Mucosa of rectum (tissue), 2 donors: ENCODE data around the gene IRX5.

ENCODE experiments used
- H3K27ac ChIP-seq, 2 donors: one replicate each; pipeline ENCODE4 v1.7.0; 2013; ENCODE audit warnings: inconsistent platforms in 2 of 2, low read depth in 2 of 2, low read length in 2 of 2
- H3K27me3 ChIP-seq, 2 donors: one replicate each; pipeline ENCODE4 v1.7.0; 2013; ENCODE audit warnings: low read length in 2 of 2; ENCODE audit not compliant: control insufficient read depth in 2 of 2, insufficient read depth in 2 of 2
- H3K36me3 ChIP-seq, 2 donors: one replicate each; pipeline ENCODE4 v1.7.0; 2013; ENCODE audit warnings: low read length in 2 of 2; ENCODE audit not compliant: control insufficient read depth in 2 of 2, insufficient read depth in 2 of 2
- H3K4me1 ChIP-seq, 2 donors: one replicate each; pipeline ENCODE4 v1.7.0; 2013; ENCODE audit warnings: low read length in 2 of 2, mild to moderate bottlenecking in 1 of 2; ENCODE audit not compliant: control insufficient read depth in 2 of 2, insufficient read depth in 2 of 2
- H3K4me3 ChIP-seq, 2 donors: one replicate each; pipeline ENCODE4 v1.7.0; 2013; ENCODE audit warnings: low read length in 2 of 2
- H3K9ac ChIP-seq, 2 donors: one replicate each; pipeline ENCODE4 v1.7.0; 2013; ENCODE audit warnings: low read length in 2 of 2, low read depth in 1 of 2, mild to moderate bottlenecking in 1 of 2
- H3K9me3 ChIP-seq, 2 donors: one replicate each; pipeline ENCODE4 v1.7.0; 2013; ENCODE audit warnings: low read length in 2 of 2; ENCODE audit not compliant: control insufficient read depth in 2 of 2
- donor health status: healthy.
- donor health status: Normal muscosa, but diverticular disease.

Gene IRX5

GRCh38 chr16:54936201-54936978 lies 5.7 kb downstream of the IRX5 start:
- H3K9me3 ChIP-seq, result no peaks in the 10 kb centered on the region
- peaks cover 84 to 91% of the 10 kb centered on the region in 2 donors for H3K27me3 ChIP-seq
- peaks cover 8 to 11% of the 10 kb centered on the region in 2 donors for H3K4me1 ChIP-seq
- H3K4me3 ChIP-seq, result no peak overlapping the region
- no peak overlapping the region for H3K9ac ChIP-seq
- H3K27ac ChIP-seq, result no peak overlapping the region
- H3K36me3 ChIP-seq, result no peaks in the 10 kb centered on the region

- no peak overlapping the region for H3K9ac ChIP-seq
- no peaks in the 10 kb centered on the region for H3K9me3 ChIP-seq
- H3K4me3 ChIP-seq, result peak overlapping the region in 1 of 2 donors; percentile 31
- H3K36me3 ChIP-seq, result no peaks in the 10 kb centered on the region
- peaks cover 8 to 11% of the 10 kb centered on the region in 2 donors for H3K4me1 ChIP-seq
- peaks cover 77 to 85% of the 10 kb centered on the region in 2 donors for H3K27me3 ChIP-seq
- H3K27ac ChIP-seq, result no peak overlapping the region
Observed at GRCh38 chr16:54936979-54937670, 6.5 kb downstream of the IRX5 start.

- peaks cover 8 to 11% of the 10 kb centered on the region in 2 donors for H3K4me1 ChIP-seq
- peak overlapping the region in 1 of 2 donors; percentile 12 for H3K4me3 ChIP-seq
- peaks cover 73 to 79% of the 10 kb centered on the region in 2 donors for H3K27me3 ChIP-seq
- no peaks in the 10 kb centered on the region for H3K36me3 ChIP-seq
- no peak overlapping the region for H3K27ac ChIP-seq
- H3K9me3 ChIP-seq, result no peaks in the 10 kb centered on the region
- H3K9ac ChIP-seq, result no peak overlapping the region
Observed at GRCh38 chr16:54937671-54938211, 7.1 kb downstream of the IRX5 start.

GRCh38 chr16:54938212-54939028 lies 7.8 kb downstream of the IRX5 start:
- Histone ChIP-seq H3K36me3 (no peaks in the 10 kb centered on the region), H3K9ac (no peak overlapping the region), H3K4me1 (peaks cover 8 to 11% of the 10 kb centered on the region in 2 donors), H3K4me3 (no peak overlapping the region), H3K27ac (no peak overlapping the region), H3K27me3 (peaks cover 72 to 76% of the 10 kb centered on the region in 2 donors), H3K9me3 (no peaks in the 10 kb centered on the region)

- Histone ChIP-seq H3K4me1 (peaks cover 8 to 11% of the 10 kb centered on the region in 2 donors), H3K36me3 (no peaks in the 10 kb centered on the region), H3K27ac (no peak overlapping the region), H3K9ac (no peak overlapping the region), H3K4me3 (no peak overlapping the region), H3K27me3 (peaks cover 69 to 72% of the 10 kb centered on the region in 2 donors), H3K9me3 (no peaks in the 10 kb centered on the region)
Observed at GRCh38 chr16:54939029-54939346, 8.3 kb downstream of the IRX5 start.

GRCh38 chr16:54939510-54940278 lies 9.0 kb downstream of the IRX5 start:
- Histone ChIP-seq H3K36me3 (no peaks in the 10 kb centered on the region), H3K9ac (no peak overlapping the region), H3K27me3 (peaks cover 62 to 66% of the 10 kb centered on the region in 2 donors), H3K4me3 (no peak overlapping the region), H3K9me3 (no peaks in the 10 kb centered on the region), H3K4me1 (peaks cover 8 to 11% of the 10 kb centered on the region in 2 donors), H3K27ac (no peak overlapping the region)

- Histone ChIP-seq H3K4me1 (peaks cover 8 to 11% of the 10 kb centered on the region in 2 donors), H3K27ac (no peak overlapping the region), H3K4me3 (no peak overlapping the region), H3K27me3 (peaks cover 58 to 61% of the 10 kb centered on the region in 2 donors), H3K9me3 (no peaks in the 10 kb centered on the region), H3K9ac (no peak overlapping the region), H3K36me3 (no peaks in the 10 kb centered on the region)
Observed at GRCh38 chr16:54940279-54940604, 9.6 kb downstream of the IRX5 start.

GRCh38 chr16:54942353-54942943 lies 11.8 kb downstream of the IRX5 start:
- H3K9me3 ChIP-seq, result no peaks in the 10 kb centered on the region
- H3K9ac ChIP-seq, result no peak overlapping the region
- H3K36me3 ChIP-seq, result no peaks in the 10 kb centered on the region
- H3K4me3 ChIP-seq, result no peak overlapping the region
- peaks cover 3 to 6% of the 10 kb centered on the region in 2 donors for H3K4me1 ChIP-seq
- H3K27ac ChIP-seq, result no peak overlapping the region
- H3K27me3 ChIP-seq, result peaks cover 38 to 39% of the 10 kb centered on the region in 2 donors

GRCh38 chr16:54944002-54944401 lies 13.3 kb downstream of the IRX5 start:
- Histone ChIP-seq H3K9ac (no peak overlapping the region), H3K9me3 (no peaks in the 10 kb centered on the region), H3K36me3 (no peaks in the 10 kb centered on the region), H3K4me3 (no peak overlapping the region), H3K27me3 (peaks cover 29% of the 10 kb centered on the region in 2 donors), H3K27ac (no peak overlapping the region), H3K4me1 (no peaks in the 10 kb centered on the region)
